IPS-15b (cell line): ENCODE results near the gene SLC25A39.
"Not testable (repeated sequence)": the region's sequence is repeated elsewhere in the genome, so short reads cannot be mapped to it uniquely, and the experiment has no call there.

ENCODE experiments used
- H3K27me3 ChIP-seq: one replicate; pipeline ENCODE4 v1.6.1; 2013; ENCODE audit warnings: low read length; ENCODE audit not compliant: control insufficient read depth, insufficient read depth
- H3K36me3 ChIP-seq: one replicate; pipeline ENCODE4 v1.6.1; 2013; ENCODE audit warnings: low read length; ENCODE audit not compliant: control insufficient read depth, insufficient read depth
- H3K4me1 ChIP-seq: one replicate; pipeline ENCODE4 v1.6.1; 2013; ENCODE audit warnings: mild to moderate bottlenecking, low read length; ENCODE audit not compliant: control insufficient read depth, insufficient read depth
- H3K4me3 ChIP-seq: one replicate; pipeline ENCODE4 v1.5.1; 2013; ENCODE audit warnings: low read depth, low read length
- H3K9ac ChIP-seq: one replicate; pipeline ENCODE4 v1.6.1; 2013; ENCODE audit warnings: low read depth, mild to moderate bottlenecking, low read length
- H3K9me3 ChIP-seq: one replicate; pipeline ENCODE4 v1.6.1; 2013; ENCODE audit warnings: mild to moderate bottlenecking, low read length; ENCODE audit not compliant: control insufficient read depth, insufficient read depth

The SLC25A39 gene

DNA sequence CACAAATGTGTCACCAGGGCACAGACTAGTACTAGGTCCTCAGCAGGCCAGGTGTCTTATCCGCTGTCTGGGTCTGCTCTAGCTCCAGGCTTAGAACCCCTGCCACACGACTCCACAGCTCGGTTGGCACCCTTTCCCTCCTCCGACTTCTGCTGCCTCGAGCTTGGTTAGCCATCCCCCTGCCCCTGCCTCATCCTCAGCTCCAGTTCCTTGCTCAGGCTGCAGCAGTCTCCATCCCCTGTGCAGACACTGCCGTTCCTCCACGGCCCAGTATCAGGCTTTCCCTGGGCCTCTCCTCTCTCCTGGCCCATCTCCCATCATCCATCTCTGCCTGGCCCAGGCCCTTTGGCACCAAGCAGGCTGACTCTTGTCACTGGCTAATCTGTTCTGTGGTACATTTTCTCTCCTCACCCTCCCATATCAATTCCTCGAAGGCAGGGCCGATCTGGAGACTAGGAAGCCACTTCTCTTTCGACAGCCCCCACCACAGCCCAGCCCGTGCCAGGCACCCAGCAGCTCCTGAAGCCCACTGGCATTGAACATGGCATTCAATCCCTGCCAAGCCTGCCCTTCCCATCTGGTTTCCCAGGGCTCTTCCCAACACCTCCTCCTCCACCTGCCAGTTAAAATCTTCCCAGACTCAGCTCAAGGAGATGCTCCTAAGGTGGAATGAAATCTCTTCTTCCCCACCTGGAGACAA lies 19.0 kb upstream of the SLC25A39 start:
- Histone ChIP-seq H3K4me3 (no peak overlapping the region), H3K9ac (no peak overlapping the region), H3K4me1 (peaks cover 5% of the 10 kb centered on the region), H3K36me3 (no peaks in the 10 kb centered on the region), H3K27me3 (peaks cover 4% of the 10 kb centered on the region), H3K9me3 (no peaks in the 10 kb centered on the region)

DNA sequence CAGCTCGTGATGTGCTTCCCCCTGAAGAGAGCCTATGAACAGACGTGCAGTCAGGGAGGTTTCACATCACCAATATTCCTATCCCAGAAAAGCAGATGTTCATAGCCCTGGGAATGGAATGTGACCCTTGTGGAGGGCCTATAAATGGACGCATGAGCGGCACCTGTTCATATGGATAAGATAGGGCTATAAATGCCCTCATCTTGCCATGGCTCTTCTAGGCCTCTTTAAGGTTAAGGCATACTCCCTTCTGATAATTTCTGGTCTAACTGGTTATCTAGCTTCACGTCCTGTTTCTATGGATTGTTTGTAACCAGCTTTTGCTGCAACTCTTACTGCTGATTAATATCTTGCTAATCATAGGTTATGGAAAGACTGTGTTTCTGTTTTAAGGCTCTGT lies 15.9 kb upstream of the SLC25A39 start:
- not testable (repeated sequence) for H3K27me3 ChIP-seq, H3K9ac ChIP-seq, H3K4me3 ChIP-seq, H3K9me3 ChIP-seq, H3K36me3 ChIP-seq, H3K4me1 ChIP-seq

DNA sequence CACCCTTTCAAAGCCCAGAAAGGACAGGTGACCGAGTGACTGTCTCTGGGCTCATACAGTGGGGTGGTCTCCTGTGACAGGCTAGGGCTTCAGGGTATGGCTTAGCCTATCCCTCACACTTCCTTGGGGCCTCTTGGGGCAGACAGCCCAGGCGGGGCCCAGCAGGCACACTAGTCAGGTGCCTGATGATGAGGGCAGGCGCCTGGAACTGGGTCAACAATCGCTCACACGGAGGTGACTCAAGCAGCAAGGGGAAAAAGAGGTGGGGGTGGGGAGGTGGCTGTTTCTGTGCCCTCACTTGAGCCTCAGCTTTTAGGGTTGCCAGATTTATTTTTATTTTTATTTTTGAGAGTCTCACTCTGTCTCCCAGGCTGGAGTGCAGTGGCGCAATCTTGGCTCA lies 14.1 kb upstream of the SLC25A39 start:
- Histone ChIP-seq H3K4me3 (no peak overlapping the region), H3K9me3 (no peaks in the 10 kb centered on the region), H3K9ac (no peak overlapping the region), H3K27me3 (no peaks in the 10 kb centered on the region), H3K36me3 (no peaks in the 10 kb centered on the region), H3K4me1 (peaks cover 6% of the 10 kb centered on the region)

DNA sequence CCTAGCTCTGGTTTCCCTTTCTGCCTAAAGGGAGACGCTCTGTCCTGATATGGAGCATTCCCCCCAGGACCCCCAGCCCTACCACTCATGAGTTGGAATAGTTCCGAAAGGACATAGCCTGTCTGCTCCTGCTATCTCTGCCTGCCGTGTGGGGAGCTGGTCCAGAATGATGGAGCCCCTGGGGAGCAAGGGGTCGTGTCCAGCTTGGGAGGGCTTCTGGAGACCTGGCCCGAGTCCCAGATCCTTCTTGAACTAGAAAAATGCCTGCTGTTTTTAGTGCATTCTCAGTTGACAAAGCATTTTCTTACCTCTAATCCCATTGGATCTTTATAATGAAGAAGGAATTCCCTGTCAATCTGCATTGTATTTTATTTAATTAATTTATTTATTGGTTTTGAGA lies 11.3 kb upstream of the SLC25A39 start:
- H3K9me3 ChIP-seq: no peaks in the 10 kb centered on the region
- peaks cover 6% of the 10 kb centered on the region for H3K4me1 ChIP-seq
- H3K4me3 ChIP-seq: no peak overlapping the region
- no peaks in the 10 kb centered on the region for H3K27me3 ChIP-seq
- H3K36me3 ChIP-seq: no peaks in the 10 kb centered on the region
- H3K9ac ChIP-seq: no peak overlapping the region

DNA sequence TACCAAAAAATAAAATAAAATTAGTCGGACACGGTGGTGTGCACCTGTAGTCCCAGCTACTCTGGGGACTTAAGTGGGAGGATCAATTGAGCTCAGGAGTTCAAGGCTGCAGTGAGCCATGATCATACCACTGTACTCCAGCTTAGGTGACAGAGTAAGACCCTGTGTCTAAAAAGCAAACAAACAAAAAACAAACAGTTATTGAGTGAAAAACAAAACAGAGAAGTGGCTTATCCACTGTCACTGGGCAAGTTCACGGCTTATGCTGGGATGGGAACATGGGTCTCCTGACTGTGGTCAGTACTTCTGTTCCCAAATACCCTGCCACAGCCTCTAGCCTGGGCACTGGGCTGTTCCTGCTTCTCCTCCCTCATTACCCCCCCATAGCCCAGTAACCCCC lies 10.9 kb upstream of the SLC25A39 start:
- Histone ChIP-seq H3K9me3 (no peaks in the 10 kb centered on the region), H3K4me1 (peaks cover 6% of the 10 kb centered on the region), H3K36me3 (no peaks in the 10 kb centered on the region), H3K27me3 (no peaks in the 10 kb centered on the region), H3K4me3 (no peak overlapping the region), H3K9ac (no peak overlapping the region)

DNA sequence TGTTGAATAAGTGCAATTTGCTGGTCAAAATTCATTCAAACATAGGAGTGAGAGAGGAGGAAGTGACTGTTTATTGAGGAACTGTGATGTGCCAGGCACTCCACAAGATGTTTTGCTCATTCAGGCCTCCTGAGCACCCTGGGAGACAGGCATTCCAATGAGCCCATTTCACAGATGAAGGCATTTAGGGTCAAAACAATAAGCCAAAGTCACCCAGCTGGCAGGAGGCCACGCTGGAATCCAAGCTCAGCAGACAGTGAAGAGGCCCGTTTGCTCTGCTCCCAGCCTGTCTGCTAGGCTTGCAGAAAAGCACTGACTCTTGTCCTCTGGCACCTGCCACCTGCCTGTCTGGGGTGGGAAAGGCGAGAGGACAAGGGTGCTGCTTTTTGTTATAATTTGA lies 10.1 kb upstream of the SLC25A39 start:
- H3K27me3 ChIP-seq: no peaks in the 10 kb centered on the region
- H3K9me3 ChIP-seq: no peaks in the 10 kb centered on the region
- no peak overlapping the region for H3K4me3 ChIP-seq
- no peaks in the 10 kb centered on the region for H3K36me3 ChIP-seq
- peaks cover 6% of the 10 kb centered on the region for H3K4me1 ChIP-seq
- no peak overlapping the region for H3K9ac ChIP-seq

DNA sequence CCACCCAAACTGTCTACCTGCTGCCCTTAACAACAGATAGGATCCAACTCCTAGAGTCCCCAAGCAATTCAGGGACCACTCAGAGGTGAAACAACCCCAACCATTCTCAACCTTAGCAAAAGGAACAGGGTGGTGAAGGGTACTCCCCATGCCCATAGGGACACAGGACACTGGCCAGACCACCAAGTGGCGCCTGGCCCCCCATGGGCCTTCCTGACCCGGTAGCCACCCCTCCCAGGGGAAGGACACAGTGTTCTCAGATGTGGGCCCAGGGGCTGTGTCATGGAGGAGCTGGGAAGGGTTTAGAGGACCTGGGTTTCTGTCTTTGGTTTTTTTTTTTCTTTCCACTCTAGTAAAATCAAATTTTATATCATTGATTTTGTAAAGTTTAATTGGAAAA lies 9.7 kb upstream of the SLC25A39 start:
- H3K4me3 ChIP-seq: no peak overlapping the region
- no peaks in the 10 kb centered on the region for H3K36me3 ChIP-seq
- H3K4me1 ChIP-seq: peaks cover 6% of the 10 kb centered on the region
- no peak overlapping the region for H3K9ac ChIP-seq
- no peaks in the 10 kb centered on the region for H3K9me3 ChIP-seq
- H3K27me3 ChIP-seq: no peaks in the 10 kb centered on the region

DNA sequence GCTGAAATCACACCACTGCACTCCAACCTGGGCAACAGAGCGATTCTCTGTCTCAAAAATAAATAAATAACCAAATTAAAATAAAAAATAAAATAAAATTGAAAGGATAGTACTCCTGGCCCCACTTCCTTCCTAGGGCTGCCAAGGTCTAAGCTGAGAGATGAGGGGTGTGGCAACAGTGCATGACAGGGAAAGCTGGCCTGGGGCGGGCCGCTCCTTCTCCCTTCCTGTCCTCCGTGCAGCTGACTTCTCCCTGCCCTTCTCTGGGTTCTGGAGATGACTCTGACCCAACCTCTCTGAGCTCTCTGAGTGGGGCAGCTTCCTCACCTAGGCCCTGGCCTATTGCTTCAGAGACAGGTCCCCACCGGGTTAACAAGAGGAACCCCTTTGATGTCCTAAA lies 8.7 kb upstream of the SLC25A39 start:
- H3K4me1 ChIP-seq: peaks cover 6% of the 10 kb centered on the region
- H3K4me3 ChIP-seq: no peak overlapping the region
- H3K9me3 ChIP-seq: no peaks in the 10 kb centered on the region
- H3K9ac ChIP-seq: no peak overlapping the region
- no peaks in the 10 kb centered on the region for H3K36me3 ChIP-seq
- no peaks in the 10 kb centered on the region for H3K27me3 ChIP-seq

DNA sequence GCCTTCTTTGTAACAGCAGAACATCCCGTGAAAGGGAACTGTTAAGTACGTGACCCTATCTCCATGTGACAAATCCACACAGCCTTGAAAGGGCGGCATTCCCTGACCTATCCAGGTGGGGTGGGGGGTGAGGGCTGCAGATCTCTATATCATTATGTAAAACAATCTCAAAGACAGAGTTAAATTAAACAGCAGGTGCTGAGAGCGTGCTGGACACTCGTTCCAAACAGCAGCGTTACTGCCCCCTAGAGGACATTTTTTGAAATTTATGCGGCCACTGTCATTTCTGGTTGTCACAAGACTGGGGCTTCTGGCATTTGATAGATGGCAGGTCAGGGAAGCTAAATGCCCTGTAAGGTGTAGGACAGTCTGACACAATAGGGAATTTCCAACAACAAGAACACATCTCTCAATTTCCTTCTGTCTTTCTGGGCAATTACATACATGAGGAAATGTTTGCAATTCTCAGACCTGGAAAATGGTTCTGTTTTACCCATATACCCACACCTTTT lies 6.7 kb upstream of the SLC25A39 start:
- Histone ChIP-seq H3K4me3 (no peak overlapping the region), H3K27me3 (peaks cover 2% of the 10 kb centered on the region), H3K36me3 (no peaks in the 10 kb centered on the region)

DNA sequence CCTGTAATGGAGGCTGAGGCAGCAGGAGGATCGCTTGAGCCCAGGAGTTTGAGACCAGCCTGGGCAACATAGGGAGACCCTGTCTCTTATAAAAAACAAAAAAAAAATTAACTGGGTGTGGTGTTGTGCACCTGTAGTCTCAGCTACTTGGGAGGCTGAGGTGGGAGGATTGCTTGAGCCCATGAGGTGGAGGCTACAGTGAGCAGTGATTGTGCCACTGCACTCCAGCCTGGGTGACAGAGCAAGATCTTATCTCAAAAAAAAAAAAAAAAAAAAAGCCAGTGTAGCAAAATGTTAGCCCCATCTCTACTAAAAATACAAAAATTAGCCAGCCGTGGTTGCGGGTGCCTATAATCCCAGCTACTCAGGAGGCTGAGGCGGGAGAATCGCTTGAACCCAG lies 5.6 kb upstream of the SLC25A39 start:
- H3K9ac ChIP-seq, H3K27me3 ChIP-seq, H3K4me1 ChIP-seq, H3K4me3 ChIP-seq, H3K9me3 ChIP-seq, H3K36me3 ChIP-seq: not testable (repeated sequence)

More for the DNA sequence above, 6.7 kb upstream of the SLC25A39 start:
- H3K9me3 ChIP-seq: no peaks in the 10 kb centered on the region
- H3K9ac ChIP-seq: no peak overlapping the region
- peaks cover 6% of the 10 kb centered on the region for H3K4me1 ChIP-seq

DNA sequence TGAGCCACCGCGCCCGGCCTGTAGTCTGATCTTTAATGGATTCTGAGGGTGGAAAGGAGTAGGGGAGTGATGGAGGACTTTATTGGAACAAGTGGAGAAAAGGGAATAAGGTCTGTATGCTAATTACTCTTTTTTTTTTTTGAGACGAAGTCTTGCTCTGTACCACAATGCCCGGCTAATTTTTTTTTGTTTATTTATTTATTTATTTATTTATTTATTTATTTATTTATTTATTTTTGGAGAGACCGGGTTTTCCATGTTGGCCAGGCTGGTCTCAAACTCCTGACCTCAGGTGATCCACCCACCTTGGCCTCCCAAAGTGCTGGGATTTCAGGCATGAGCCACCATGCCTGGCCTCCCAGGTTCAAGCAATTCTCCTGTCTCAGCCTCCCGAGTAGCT lies 4.9 kb upstream of the SLC25A39 start:
- not testable (repeated sequence) for H3K27me3 ChIP-seq, H3K9ac ChIP-seq, H3K36me3 ChIP-seq, H3K9me3 ChIP-seq, H3K4me3 ChIP-seq, H3K4me1 ChIP-seq

DNA sequence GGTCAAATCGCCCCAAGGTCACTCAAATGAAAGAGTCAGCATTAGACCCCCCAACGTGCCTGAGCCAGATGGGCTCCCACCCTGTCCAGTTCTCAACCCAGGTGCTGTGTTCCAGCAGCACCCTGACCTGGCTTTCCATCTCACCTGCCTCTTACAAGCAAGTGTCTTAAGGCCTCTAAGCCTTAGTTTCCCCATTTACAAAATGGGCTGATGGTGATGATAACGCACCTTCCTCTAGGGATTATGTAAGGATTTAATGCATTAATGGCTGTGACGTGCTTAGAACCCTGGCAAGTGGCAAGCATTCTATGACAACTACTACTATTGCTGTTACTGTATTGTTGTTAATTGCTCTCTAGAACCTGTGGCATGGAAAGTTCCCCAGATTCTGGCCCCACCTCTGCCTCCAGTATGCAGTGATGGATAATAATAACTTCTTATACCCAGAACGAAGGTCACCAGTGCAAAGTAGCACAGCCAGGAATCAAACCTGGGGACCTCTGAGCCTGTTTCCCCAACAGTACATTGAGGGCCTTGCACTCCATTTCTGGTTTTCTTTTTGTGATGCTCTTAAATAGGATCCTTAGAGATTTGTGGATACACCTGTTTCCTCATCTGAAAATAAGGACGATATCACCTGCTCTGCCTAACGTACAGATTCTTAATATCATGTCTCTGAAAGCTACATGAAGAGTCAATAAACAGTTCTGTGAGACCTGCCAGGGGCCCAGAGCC lies 3.3 kb upstream of the SLC25A39 start:
- Histone ChIP-seq H3K27me3 (peaks cover 2% of the 10 kb centered on the region), H3K36me3 (no peaks in the 10 kb centered on the region), H3K9me3 (no peaks in the 10 kb centered on the region), H3K9ac (no peak overlapping the region), H3K4me3 (no peak overlapping the region), H3K4me1 (no peaks in the 10 kb centered on the region)
